ENCODE results near the gene DNAH17. TPM values are rescaled to one million over a fixed set of nuclear protein-coding genes. Genes with fewer than 3 reads are reported as not detected.

The DNAH17 gene
- total and polyA plus RNA-seq, 2 of the 8 experiments (the other 6 are each of a cell fraction or from before 2014, with no cell fraction given), result 0.14 to 0.67 TPM

- FAIRE-seq (no peak), DNase-seq (ENCODE audit: low read depth in 1 of 2, low spot score in 2 of 2) (no peak)
- Histone ChIP-seq H4K91ac (replicated peaks; ENCODE audit: insufficient read length, low read length) (no peak overlapping the region), H3K14ac (ENCODE audit: insufficient read length) (no peak overlapping the region), H2BK20ac (ENCODE audit: low read length) (no peak overlapping the region), H2BK5ac (ENCODE audit: low read depth, low read length) (no peak overlapping the region), H3K79me2 (ENCODE audit: control insufficient read depth in 1 of 2, insufficient read depth in 2 of 2, low read length in 2 of 2) (no peaks in the 10 kb centered on the region), H2BK15ac (ENCODE audit: low read length) (no peak overlapping the region), H3K79me1 (ENCODE audit: low read depth, low read length) (peaks cover 3% of the 10 kb centered on the region), H3K4me3 (ENCODE audit: extremely low read depth in 1 of 4, insufficient read depth in 2 of 4, low read depth in 3 of 4, low read length in 4 of 4) (no peak overlapping the region), H3K23me2 (ENCODE audit: low read depth, low read length) (peaks cover 6% of the 10 kb centered on the region; the same call in 1 of the 2 replicates), H4K20me1 (replicated peaks in 1 of 2; ENCODE audit: control insufficient read depth in 1 of 2, insufficient read depth in 2 of 2, low read length in 2 of 2) (no peaks in the 10 kb centered on the region), H3K23ac (ENCODE audit: insufficient read length) (no peak overlapping the region), H4K8ac (ENCODE audit: extremely low read depth, insufficient read depth, low read length) (no peak overlapping the region), H4K5ac (ENCODE audit: insufficient read length, low read depth, low read length) (no peak overlapping the region), H2BK120ac (replicated peaks; ENCODE audit: low read depth, low read length) (no peak overlapping the region), H3K4ac (replicated peaks; ENCODE audit: insufficient read length, low read depth, low read length) (no peak overlapping the region), H3K56ac (replicated peaks; ENCODE audit: insufficient read length, low read depth, low read length) (no peak overlapping the region), H2BK12ac (ENCODE audit: low read depth, low read length) (no peak overlapping the region), H3K4me2 (ENCODE audit: insufficient read depth in 1 of 2, low read depth in 2 of 2, low read length in 2 of 2) (no peak overlapping the region), H3K9me3 (ENCODE audit: insufficient read depth in 2 of 2, low read depth in 1 of 2, low read length in 1 of 2) (no peaks in the 10 kb centered on the region), H3K27me3 (replicated peaks in 1 of 4; ENCODE audit: control insufficient read depth in 3 of 4, extremely low read depth in 1 of 4, insufficient read depth in 3 of 4, low read length in 3 of 4) (peaks cover 0 to 3% (median under 1%) of the 10 kb centered on the region in 4 experiments; a peak in 4 of 7 replicates), H2AFZ (ENCODE audit: low read length) (no peak overlapping the region), H3K9ac (replicated peaks in 1 of 4; ENCODE audit: extremely low read depth in 1 of 4, low read depth in 3 of 4, low read length in 3 of 4) (no peak overlapping the region), H3K27ac (ENCODE audit: low read depth, low read length) (no peak overlapping the region), H3K18ac (ENCODE audit: extremely low read depth, low read length) (no peak overlapping the region), H2AK5ac (ENCODE audit: low read depth, low read length) (no peak overlapping the region), H3K36me3 (ENCODE audit: control insufficient read depth in 2 of 4, insufficient read depth in 4 of 4, low read length in 3 of 4) (no peaks in the 10 kb centered on the region), H3K4me1 (replicated peaks in 1 of 4; ENCODE audit: control insufficient read depth in 3 of 4, insufficient read depth in 4 of 4, low read length in 3 of 4) (peaks cover 0 to 6% (median 2%) of the 10 kb centered on the region in 4 experiments; a peak in 5 of 7 replicates)
- CTCF ChIA-PET (ENCODE audit: partially characterized antibody), result interaction anchor here (1.0 to 2.1 kb wide), 3 partner anchors 24 to 44 kb away, joined by 3 to 10 read pairs (median 5); no protein-coding TSS in a partner anchor
- 88% methylated on average over 10 of the region's 10 CpGs; no CpG with 5 or more reads in 1 of the 2 experiments for WGBS, 2 experiments (ENCODE audit: extremely low coverage in 1 of 2, insufficient coverage in 1 of 2, insufficient read length in 1 of 2, insufficient replicate concordance in 2 of 2, low coverage in 1 of 2, low lambda C conversion rate in 2 of 2, missing lambda C conversion rate in 1 of 2)
- POLR2A ChIA-PET (ENCODE audit: partially characterized antibody), result no interaction called here
- TF ChIP-seq SP4 (IDR thresholded peaks at IDR 0.05; ENCODE audit: low read length), result no peak
- TF ChIP-seq CBX5 (IDR thresholded peaks at IDR 0.05; ENCODE audit: low read depth, low read length), result no peak
- no peak for TF ChIP-seq TCF12 (IDR thresholded peaks at IDR 0.05; ENCODE audit: low read depth, low read length)
- no peak for TF ChIP-seq RAD21 (IDR thresholded peaks at IDR 0.05 in 1 of 2, conservative IDR thresholded peaks at IDR 0.05 in 1 of 2; ENCODE audit: low read depth in 2 of 2, low read length in 2 of 2)
- no peak for TF ChIP-seq BACH1 (IDR thresholded peaks at IDR 0.05; ENCODE audit: low read length)
- TF ChIP-seq BRCA1 (IDR thresholded peaks at IDR 0.05; ENCODE audit: low read depth, low read length), result no peak
- TF ChIP-seq CHD2 (IDR thresholded peaks at IDR 0.05; ENCODE audit: low read length), result no peak
- TF ChIP-seq SIN3A (conservative IDR thresholded peaks at IDR 0.05 in 1 of 2, IDR thresholded peaks at IDR 0.05 in 1 of 2; ENCODE audit: low read depth in 1 of 2, low read length in 2 of 2), result no peak
- TF ChIP-seq GTF2F1 (IDR thresholded peaks at IDR 0.05; ENCODE audit: borderline replicate concordance, low read depth, low read length), result no peak
- TF ChIP-seq USF2 (IDR thresholded peaks at IDR 0.05; ENCODE audit: low read length), result no peak
- TF ChIP-seq TEAD4 (IDR thresholded peaks at IDR 0.05; ENCODE audit: low read depth, low read length), result no peak
- TF ChIP-seq ATF2 (IDR thresholded peaks at IDR 0.05; ENCODE audit: low read length), result no peak
These were observed 87.0 kb downstream of the DNAH17 start for GRCh38 chr17:78490156-78490555.
